NOMO-1 (cell line): Measurements from ENCODE around the gene AMOTL1.

ENCODE experiments used
- DNase-seq, 2 experiments: peaks; one replicate each; lab custom pipeline; 2025; ENCODE audit not compliant: unreplicated experiment in 2 of 2; lab: John Stamatoyannopoulos, UW

AMOTL1 gene

DNA sequence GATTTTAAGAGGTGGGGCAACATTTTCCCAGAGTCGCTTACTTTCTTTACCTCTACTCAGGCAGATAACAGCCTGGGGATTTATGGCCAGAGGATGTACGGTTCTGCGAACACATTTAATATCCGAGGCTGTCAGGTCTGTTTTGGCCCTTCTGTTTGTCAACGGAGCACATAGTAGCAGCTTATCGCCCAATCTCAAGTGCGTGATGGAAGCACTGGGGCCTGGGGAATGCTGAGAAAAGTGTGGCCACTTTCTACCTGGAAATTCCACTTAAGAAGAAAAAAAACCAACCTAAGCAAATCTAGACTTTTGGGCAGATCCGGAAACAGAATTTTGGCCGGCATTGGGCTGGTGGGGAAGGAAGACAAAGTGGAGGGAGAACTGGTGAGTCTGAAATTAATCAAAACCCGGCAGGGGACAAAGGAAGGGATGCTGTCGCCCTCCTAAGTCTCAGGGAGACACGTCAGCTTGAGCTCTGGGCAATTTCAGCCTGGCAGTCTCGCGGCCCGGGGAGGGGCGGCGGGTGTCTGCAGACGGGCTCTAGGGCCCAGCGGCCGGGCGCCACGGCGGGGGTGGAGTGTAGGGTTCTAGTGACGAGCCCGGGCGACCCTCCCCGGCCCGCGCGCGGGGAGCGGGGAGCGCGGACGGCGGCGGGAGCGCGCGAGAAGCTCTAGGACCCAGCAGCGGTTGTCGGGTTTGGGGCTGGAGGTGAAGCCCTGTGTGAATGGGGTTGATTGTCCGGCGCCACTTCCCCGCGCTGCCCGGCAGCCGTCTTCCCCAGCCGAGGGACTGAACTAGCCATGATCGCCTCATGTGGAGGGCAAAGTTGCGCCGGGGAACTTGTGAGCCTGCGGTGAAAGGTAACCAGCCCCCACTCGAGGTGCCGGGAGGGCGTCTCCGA, at the start of gene AMOTL1:
TSS of gene AMOTL1 (plus strand) at position 656 of the 901 bp plus-strand sequence. CDS start at position 812, 156 bp downstream.
- DNase-seq = peak; percentile 74 to 89

DNA sequence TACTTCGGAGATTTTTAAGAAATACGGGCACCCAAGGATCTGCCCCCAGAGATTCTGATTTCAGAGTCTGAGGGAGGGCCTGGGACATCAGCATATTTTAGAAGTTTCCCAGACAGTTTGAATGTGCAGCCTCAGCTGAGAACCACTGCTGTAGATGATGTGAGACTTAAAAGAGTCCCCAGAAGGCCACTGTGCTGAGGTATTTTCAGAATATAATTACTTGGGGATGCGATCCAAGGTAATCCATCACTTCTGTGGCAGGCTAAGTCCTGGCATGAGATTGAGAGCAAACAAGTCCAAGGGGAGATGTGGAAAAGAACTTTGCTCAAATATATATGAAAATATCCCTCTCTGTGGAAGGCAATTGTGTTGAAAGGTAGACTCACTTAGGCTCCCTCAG, 48.3 kb upstream of the AMOTL1 start:
- DNase-seq = no peak

DNA sequence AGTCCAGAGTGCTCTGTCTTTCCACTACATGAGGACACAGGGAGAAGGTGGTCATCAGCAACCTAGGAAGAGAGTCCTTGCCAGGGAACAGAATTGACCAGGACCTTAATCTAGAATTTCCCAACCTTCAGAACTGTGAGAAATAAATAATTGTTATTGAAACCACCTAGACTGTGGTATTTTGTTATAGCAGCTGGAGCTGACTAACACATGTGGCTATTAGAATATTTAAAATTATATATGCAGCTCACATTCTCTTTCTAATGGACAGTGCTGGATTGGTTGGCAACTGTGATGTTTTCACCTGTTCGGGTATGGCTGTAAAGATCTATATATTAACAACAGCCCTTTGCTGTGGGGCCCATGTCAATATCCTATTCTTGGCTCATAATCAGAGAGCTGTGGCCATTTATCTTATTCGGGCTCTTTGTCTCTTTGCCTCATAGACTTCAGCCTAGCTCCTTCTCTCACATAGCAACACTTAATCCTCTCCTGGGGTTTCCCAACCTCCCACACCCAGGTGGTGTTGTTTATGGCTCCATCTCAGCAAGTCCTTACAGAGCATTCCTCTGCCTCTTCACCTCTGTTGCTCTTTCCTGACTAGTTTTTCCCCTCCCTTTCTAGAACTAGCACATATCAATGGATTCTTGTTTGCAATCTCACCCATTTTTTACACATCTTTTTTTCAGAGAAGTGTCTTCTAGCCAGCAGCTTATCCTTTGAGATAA, 46.4 kb upstream of the AMOTL1 start:
- no peak for DNase-seq

GRCh38 chr11:94722735-94723134, 45.4 kb upstream of the AMOTL1 start:
- DNase-seq = no peak

- no peak for DNase-seq
Measured at GRCh38 chr11:94725097-94725496, 43.1 kb upstream of the AMOTL1 start.

DNA sequence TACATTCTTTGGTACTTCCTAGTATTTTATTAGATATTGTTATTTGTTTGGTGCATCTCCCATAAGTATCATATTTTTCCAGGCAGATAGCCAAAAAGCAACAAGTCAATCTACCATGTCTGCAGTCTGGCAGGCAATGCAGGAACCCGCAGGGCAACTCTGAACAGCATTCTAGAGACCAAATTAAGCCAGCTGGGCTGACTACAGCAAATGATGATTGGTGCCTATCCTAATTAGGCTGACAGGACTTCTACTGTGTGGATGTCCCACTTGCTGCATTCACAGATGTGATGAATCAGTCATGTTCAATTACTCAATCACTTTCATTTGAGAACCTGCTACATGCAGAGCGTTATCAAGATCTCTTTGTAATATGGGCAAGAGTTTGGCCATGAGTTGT, 40.3 kb upstream of the AMOTL1 start:
- no peak for DNase-seq

- no peak for DNase-seq
Measured at GRCh38 chr11:94728541-94728940, 39.6 kb upstream of the AMOTL1 start.

DNA sequence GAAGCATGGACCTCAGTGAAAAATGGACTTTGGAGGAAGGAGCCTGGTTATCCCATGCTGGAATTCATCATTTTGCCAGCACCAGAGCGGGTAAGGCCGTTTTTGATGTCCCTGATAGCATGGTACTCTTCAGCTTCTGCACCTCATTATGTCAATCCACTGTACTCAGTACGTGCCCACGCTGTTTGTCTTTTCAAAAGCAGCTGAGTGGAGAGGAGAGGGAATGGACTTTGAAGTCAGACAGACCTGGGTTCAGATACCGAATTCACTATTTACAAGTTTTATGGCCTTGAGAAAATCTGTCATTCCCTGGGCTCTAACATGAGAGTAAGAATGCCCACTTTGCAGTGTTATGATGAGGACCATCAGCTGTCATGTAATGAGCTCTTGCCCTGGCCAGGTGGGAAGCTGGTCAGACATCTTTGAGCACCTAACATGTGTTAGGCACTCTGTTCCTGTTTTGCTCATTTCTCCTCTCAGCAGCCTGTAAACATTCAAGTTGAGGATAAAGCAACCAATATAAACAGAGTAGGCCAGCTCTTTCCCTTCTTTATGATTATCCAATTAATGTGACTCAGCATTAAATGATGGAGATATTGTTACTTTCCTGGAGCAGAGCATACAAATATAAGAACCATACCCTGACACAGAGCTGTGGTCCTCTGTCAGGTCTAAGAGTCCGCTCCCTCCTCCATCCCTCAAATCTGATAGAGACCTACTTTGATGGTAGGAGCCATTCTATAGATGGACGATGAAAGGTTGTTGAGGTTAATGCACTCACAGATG, 39.0 kb upstream of the AMOTL1 start:
- no peak for DNase-seq

- DNase-seq = no peak
Measured at GRCh38 chr11:94730153-94730552, 38.0 kb upstream of the AMOTL1 start.

GRCh38 chr11:94731880-94732601, 36.1 kb upstream of the AMOTL1 start:
- DNase-seq = no peak

- DNase-seq = no peak
Measured at GRCh38 chr11:94732617-94733281, 35.4 kb upstream of the AMOTL1 start.

- DNase-seq = no peak
Measured at GRCh38 chr11:94734563-94735275, 33.4 kb upstream of the AMOTL1 start.

DNA sequence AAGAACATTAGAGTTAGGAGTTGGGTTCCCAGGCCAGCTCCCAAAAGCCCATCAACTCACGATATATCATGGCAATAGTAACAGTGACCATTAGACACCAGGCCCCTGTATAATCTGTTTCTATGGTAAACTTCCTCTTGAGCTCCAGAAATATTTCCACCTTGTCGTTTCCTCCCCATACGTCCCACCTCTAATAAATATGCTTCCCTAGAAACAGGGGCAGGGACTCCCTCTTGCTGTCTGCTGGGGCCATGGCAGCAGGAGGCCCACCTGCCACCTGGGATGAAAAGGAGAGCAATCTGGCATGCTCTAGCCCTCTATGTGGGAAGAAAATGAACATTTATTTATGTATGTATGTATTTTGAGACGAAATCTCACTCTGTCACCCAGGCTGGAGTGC, 32.2 kb upstream of the AMOTL1 start:
- no peak for DNase-seq

GRCh38 chr11:94737171-94737611, 31.0 kb upstream of the AMOTL1 start:
- no peak for DNase-seq

- DNase-seq = no peak
Measured at GRCh38 chr11:94738746-94739145, 29.4 kb upstream of the AMOTL1 start.

- DNase-seq = no peak
Measured at GRCh38 chr11:94739331-94739730, 28.8 kb upstream of the AMOTL1 start.

DNA sequence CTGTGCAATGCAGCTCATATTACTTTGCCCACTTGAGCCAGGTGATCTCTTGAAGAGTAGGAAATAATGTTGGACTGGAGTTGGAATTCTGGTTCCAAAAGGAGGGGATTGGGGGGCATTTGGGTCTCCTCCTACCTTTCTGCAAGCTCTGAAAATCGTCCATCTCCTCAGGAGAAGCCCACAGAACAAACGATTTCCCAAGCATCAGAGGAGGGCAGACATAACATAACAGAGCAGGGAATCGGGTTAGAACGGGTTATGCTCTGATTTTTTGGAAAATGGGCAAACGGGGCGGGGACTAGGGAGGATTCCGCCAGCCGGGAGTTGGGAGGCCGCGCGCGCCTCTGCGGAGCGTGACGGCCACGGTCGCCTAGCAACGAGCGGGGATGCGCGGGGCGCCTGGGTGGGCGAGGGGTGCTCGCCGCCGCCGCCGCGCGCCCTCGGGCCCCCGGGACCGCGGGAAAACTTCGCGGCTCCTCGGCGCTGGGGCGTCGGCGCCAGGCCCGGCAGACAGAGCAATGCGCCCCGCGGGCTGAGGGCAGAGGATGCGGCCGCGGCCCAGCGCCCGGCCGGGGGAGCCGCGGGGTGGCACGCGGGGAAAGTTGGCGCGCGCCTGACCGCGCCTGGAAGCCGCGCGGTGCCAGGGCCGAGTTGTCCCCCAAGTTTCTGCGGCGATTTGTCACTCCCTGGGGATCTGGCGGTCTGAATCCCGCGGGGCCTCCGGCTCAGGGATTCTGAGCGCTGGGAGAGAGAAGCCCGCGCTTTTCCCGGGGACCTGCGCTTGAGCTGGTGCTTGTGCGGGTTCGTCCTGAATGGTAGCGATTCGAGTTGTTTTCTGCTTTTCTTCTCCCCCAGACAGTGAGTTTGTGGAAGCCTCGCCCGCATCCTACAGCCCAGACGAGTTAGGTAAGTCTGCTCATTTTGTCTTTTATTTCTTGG, 27.8 kb upstream of the AMOTL1 start:
- no peak for DNase-seq

- peak in 1 of 2 experiments; percentile 39 for DNase-seq
Measured at GRCh38 chr11:94741022-94741679, 27.0 kb upstream of the AMOTL1 start.
